ENCODE data around the gene ARPC3.
"Not testable (repeated sequence)": the region's sequence is repeated elsewhere in the genome, so short reads cannot be mapped to it uniquely, and the experiment has no call there.

The ARPC3 gene

DNA sequence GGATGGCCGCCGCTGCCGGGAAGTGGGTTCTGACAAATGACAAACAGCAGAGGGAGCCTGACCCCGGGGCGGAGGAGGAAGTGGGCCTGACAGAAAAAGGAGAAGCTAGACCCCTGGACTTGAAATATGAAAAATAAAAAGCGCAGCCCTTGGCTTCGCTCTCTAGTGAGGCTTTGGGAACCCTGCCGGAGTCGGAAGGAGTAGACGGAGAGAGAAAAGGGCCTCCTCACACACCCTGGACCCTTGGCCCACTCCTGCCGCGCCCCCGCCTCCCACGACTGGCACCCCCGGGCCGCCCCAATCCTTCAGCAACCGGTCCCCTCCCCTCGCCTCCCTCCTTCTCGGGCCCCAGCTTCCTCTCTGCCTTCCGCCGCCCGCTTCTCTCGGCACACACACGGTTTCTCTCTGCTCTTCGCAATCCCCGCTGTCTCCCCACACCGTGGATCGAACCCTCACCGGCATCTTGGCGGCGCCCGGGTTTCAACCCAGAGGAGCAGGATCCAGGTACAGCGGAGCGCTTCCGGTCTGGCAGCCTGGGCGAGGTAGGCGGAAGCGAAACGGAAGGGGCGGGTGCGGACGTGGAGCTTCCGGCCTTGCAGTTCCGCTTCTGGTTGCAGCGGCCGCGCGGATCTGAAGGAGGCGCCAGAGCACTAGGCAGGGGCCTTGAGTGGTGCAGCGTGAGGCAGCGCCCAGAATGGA lies at the start of gene ARPC3:
TSS of gene ARPC3 (minus strand) at position 539 of the 699 bp plus-strand sequence. CDS start at position 462, 77 bp downstream.
- peak; percentile 87 for FAIRE-seq

DNA sequence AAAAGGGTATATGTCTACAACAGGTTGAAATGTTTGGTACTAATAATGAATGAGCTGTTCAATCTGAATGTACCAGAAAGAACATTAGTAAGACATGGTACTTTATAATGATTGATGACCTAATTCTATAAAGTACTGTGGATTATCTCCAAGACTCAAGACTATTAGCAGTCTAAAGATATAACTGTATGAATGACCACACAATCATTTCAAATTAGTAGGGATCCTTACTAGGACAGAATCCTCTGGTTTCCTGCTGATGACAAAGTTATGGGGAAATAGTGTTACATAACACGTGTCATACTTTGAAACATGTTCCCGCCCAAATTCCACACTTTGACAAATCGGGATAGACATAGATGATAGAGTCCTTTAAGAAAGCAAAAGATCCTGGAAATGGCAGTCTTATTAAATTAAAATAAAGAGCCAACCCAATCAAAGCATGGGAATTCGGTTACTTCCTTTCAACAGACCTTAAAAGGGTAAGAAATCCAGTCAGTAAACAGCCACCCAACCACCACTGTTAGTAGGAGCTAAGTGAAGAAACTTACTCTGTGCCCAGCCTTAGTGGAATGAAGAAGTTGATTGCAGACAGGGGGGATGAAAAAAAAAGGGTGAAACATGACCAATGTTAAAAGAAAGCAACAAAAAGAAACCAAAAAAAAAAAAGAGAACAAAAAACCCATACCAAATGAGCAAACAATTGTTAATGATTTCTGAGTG lies 49.0 kb upstream of the ARPC3 start:
- no peak for FAIRE-seq

DNA sequence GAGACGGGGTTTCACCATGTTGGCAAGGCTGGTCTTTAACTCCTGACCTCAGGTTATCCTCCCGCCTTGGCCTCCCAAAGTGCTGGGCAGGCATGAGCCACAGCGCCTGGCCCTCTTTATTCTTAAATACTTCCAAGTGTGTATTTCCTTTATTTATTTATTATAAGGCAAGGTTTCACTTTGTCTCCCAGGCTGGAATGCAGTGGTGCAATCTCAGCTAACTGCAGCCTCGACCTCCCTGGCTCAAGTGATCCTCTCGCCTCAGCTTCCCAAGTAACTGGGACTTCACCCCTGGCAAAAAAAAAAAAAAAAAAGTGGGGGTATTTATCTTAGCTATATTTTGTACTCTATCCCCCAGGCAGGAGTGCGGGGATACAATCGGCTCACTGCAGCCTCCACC lies 25.3 kb upstream of the ARPC3 start:
- FAIRE-seq = no peak

DNA sequence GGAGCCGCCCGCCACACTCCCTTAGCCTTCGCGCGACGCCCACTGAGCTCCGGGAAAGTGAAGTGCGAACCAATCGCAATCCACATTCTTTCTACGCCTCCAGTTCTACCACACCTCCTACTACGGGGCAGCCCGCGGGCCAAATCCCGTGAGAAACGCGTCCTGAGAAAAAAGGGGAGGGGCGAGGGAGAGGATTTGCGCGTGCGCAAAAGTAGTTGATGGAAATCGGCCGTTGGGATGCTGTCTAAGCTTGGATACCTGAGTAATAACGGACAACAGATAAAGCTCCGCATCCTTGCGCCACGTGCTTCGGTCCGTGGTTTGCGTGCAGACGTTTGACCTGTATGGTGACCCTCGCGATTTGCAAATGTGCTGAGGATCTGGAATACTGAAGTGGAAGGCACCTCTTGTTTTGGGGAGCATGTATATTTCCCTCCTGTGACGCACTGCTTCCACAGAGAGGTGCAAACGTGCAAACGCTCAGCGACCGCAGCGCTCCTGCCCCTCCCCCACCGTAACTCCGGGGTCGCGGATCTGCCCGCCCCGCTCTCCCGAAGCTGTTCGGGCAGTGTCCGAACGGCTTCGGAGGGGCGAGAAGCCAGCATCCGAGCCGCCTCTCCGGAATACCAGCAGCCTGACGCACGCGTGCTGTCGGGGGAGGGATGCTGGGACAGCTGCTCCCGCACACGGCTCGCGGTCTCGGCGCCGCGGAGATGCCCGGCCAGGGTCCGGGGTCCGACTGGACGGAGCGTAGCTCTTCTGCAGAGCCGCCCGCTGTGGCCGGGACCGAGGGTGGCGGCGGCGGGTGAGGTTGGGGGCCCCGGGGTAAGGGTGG lies 18.3 kb upstream of the ARPC3 start, which contains the start of the genes FAM216A and GPN3:
TSS of gene FAM216A (plus strand) at position 632 of the 835 bp plus-strand sequence. CDS start at position 663, 31 bp downstream.
TSS of gene GPN3 (minus strand) at position 44 of the 835 bp plus-strand sequence. CDS start 54 bp downstream, outside the sequence.
- peak; percentile 97 for FAIRE-seq

DNA sequence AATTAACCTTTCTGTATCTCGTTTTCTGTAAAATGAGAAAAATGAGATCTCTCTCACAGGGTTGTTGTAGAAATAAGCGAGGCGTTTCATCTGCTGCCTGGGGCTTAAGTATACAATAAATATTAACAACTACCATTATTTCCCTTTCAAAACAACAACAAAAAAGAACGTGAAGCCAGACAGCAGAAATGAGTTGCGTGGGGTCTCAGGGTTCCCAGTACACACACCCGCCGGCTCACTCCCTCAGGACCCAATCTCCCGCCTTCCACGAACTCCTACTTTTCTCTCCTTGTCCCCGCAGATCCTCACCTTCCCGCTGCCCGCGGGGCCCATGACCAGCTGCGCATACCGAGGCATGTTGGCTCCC lies 17.7 kb upstream of the ARPC3 start:
- FAIRE-seq = no peak

DNA sequence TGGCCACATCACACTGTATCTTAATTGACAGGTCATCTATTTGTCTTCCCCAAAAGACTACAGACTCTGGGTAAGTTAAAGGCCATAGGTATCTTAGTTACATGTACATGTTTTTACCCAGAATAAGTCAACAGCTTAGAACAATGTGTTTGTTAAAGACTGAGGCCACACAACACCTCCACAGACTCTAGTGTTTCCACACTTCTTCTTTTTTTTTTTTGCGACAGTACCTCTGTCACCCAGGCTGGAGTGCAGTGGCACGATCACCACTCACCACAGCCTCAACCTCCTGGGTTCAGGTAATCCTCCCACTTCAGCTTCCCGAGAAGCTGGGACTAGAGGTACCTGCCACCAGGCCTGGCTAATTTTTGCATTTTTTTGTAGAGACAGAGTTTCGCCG lies 16.7 kb upstream of the ARPC3 start:
- FAIRE-seq = no peak

DNA sequence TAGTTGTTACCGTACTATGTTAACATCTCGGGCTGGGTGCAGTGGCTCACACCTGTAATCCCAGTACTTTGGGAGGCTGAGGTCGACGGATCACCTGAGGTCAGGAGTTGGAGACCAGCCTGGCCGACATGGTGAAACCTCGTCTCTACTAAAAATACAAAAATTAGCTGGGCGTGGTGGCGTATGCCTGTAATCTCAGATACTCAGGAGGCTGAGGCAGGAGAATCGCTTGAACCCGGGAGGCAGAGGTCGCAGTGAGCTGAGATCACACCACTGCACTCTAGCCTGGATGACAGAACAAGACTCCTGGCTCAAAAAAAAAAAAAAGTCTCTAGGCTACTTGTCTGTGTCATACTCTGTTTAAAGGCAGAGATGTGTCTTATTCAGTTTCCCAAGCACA lies 15.6 kb upstream of the ARPC3 start:
- not testable (repeated sequence) for FAIRE-seq

DNA sequence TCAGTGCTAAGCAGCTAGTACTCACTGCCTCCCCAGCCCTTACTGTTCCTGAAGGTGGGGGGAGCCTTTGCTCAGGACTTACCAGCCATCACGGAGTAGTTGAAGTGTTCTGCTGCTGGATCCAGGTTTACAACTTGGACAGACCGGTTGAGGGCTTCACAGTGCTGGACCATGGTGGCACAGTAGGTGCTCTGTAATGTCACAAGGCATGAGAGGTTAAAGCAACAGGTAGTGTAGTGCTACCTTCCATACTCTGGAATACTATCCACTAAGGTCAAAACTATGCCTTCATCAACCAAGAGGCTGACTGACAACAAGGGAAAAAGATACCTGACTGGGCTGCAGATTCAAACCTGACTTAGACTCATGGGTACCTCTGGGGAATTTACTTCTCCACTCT lies 14.9 kb upstream of the ARPC3 start:
- no peak for FAIRE-seq

DNA sequence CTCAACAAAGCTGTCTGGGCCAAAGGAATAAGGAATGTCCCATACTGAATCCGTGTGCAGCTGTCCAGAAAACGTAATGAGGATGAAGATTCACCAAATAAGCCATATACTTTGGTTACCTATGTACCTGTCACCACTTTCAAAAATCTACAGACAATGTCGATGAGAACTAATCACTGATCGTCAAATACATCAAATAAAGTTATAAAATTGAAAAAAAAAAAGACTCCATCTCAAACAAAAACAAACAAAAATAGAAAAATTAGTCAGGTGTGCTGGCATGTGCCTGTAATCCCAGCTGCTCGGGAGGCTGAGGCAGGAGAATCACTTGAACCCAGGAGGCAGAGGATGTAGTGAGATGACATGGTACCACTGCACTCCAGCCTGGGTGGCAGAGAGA lies 11.1 kb upstream of the ARPC3 start:
- not testable (repeated sequence) for FAIRE-seq

DNA sequence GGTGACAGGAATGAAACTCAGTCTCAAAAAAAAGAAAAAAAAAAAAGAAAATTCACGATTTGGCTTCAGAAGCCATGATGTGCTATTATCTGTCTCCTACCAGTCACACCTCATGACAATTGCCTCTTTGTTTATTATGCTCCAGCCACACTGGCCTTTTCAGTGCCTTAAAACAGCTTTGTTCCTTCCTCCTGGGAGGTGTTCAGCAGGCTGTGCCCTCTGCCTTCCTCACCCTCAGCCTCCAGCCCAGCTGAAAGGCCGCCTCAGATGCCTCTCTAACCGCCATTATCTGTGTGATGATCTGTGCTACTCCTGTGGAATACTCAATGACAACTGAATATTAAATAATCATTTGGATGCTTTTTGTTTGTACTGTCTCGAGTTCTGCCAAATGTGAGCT lies 8.6 kb upstream of the ARPC3 start:
- FAIRE-seq = no peak

DNA sequence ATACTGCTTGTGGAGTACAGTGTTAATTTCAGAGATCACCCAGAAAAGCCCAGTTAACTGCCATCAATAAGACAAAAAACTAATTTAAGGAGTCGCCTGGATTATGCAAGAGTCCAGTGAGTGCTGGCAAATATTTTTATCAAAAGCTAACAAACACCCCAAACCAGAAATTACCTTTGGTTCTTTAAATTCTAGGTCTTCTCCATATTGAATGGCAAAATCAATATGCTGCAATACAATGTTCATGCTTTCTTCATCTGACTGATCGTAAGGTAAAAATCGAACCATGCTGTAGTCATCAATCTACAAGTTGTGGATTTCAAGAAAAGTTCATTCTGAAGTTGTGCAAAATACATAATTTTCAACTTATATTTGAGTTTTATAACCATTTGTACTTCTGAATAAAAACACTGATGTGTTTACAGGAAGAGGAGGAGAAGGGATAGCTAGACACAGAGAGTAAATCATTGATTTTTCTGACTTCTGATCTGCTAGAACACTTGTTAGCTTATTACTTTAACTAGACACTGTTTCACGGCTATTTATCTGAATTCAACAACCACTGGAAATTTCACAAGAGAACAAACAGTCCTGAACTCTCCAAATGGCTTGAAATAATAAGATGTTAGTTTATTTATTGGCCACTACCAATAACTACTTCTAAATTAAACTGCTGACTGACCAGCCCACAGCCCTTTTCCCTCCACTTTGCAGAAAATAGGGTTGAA lies 3.6 kb upstream of the ARPC3 start:
- no peak for FAIRE-seq

DNA sequence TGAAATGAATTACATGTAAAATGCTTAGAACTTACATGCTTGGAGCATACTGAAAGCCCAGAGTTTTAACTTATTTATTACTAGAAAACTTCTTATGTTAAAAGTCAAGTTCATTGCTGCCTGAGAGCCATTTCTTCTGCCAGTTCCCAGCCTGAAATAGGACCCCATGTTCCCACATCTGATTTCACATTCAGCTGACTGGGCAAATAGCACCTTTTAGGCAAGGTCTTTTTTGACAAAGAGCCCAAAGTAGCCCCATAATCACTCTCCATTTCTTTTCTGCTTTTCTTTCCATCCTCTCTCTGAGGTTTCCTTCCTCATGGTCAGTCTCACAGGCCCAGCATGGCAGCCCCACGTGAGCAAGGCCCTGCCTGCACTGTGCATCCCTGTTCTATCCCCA lies 1.1 kb upstream of the ARPC3 start:
- FAIRE-seq = no peak

DNA sequence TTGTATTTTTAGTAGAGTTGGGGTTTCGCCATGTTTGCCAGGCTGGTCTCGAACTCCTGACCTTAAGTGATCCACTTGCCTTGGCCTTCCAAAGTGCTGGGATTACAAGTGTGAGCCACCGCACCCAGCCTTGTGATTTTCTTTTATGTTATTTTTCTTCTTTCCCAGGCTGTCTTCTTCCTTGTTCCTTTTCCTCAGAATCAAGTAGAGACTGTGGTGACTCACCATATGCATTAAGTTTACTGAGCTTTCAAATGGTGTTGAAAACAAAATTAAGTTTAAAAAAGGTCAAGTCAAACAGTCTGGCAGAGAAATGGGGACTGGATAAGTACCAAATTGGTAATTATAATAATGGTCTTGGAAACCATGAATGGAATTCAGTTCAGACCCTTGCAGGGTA lies 5.7 kb downstream of the ARPC3 start:
- FAIRE-seq = no peak

DNA sequence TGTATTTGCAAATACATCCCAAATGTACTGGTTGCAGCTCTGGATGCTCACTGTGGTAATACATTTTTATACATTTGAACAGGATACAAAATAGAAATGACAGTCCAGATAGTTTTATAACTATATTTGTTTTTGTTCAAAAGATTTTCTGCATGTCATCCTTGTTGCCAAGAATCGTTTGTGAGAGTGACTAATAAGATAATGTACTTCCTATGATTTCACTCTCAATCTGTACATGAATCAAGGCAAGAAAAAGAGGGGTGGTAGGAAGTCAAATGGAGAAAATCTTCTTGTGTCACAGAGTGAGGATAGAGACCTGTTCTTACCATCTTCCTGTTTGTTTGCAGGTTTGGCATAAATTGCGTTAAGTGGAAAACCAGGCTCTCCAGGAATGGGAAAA lies 13.9 kb downstream of the ARPC3 start:
- no peak for FAIRE-seq

DNA sequence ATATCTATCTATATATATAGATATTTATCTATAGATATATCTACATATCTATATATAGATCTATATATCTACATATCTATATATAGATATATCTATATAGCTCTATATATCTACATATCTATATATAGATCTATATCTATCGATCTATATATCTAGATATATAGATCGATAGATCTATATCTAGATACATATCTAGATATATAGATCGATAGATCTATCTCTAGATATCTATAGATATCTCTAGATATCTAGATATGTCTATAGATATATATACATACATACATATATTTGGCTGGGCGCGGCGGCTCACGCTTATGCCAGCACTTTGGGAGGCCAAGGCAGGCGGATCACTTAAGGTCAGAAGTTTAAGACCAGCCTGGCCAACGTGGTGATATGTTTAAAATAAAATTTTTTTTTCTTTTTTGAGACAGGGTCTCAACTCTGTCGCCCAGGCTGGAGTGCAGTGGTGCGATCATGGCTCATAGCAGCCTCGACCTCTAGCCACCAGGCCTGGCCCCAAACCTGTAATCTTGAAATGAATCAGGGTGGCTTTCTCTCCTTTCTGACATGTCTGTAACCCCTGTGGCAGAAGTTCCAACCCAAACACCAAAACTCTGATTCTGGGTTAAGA lies 18.1 kb downstream of the ARPC3 start:
- FAIRE-seq = no peak

DNA sequence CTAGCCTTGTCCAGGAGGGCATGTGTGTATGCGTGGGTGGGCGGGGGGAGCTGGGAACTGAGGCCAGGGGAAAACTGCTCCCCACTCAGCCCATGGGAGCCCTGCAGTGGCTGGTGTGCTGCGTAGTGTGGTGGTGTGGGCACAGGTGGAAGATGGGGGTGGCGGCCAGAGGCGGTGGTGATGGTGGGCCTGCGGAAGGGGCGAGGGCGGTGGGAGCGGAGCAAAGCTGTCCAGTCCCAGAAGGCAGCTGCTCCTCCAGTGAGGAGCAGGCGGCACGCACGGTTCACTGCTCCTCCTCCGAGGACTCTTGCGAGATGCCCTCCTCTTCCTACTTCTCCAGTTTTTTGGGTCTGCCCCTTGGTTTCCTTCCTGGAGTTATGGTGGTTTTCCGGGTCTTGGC lies 20.5 kb downstream of the ARPC3 start:
- not testable (repeated sequence) for FAIRE-seq

DNA sequence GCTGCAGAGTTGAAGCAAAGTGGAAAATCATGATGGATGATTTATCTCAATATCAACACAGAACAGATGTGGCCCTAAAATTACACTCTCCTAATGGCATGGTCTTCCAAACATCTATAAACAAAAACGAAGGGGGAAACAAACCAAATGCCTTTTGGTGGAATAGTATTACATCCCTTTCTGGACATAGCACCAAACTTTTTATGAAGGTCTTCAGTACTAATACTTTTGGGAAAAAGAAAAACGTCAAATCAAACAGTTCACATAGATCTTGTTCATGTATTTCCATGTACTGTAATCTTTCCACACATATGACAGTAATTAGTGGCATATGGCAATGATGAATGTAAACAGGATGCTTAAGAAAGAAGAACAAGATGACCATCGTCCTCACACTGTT lies 23.7 kb downstream of the ARPC3 start:
- FAIRE-seq = no peak

DNA sequence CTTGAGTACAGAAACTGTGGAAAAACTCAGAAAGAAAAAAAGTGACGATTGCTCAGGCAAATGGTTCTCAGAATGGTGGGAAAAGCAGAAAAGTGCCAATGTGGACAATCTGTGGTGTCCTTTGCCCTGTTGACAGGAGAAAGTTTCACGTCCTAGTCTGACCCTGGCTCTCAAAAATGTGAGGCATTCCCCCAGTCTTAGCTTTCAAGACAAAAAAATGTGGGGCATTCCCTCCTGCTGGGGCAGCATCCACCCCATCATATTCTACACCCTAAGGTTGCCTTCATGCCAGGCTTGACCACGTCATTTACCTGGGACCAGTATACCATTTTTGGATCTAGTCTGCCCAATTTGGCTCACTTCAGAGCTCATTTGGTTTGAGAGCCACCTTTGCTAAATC lies 25.9 kb downstream of the ARPC3 start:
- FAIRE-seq = no peak

DNA sequence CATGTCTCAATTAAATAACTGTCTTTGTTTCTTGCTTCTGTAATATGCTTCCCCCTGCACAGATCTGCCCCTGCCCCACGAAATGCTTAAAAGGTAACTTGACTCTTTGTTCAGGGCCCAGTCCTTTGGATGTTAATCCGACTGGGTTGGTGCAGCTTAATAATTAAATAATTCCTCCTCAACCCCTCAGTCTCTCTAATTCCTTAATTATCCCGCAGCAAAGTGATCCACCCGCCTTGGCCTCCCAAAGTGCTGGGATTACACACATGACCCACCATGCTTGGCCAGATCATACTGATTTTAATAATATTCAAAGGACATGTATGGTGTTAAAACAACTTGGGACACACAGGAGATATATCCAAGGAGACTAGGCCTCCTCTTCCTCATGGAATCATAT lies 28.4 kb downstream of the ARPC3 start:
- FAIRE-seq = no peak

DNA sequence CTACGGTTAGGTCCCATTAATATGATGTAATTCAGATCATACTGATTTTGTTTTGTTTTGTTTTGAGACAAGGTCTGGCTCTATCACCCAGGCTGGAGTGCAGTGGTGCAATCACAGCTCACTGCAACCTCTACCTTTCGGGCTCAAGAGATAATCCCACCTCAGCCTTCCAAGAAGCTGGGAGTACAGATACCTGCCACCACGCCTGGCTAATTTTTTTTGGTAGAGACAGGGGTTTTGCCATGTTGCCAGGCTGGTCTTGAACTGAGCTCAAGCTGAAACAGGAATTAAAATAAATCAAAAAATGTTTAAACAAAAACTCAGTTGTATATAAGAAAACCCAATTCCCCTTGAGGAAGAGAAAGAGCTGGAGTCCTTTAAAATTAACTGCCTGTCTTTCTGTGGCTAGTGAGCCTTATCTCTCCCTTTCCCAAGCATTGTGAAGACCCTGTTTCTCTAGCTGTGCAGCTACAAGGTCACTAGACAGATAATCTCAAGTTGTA lies 28.9 kb downstream of the ARPC3 start:
- no peak for FAIRE-seq

DNA sequence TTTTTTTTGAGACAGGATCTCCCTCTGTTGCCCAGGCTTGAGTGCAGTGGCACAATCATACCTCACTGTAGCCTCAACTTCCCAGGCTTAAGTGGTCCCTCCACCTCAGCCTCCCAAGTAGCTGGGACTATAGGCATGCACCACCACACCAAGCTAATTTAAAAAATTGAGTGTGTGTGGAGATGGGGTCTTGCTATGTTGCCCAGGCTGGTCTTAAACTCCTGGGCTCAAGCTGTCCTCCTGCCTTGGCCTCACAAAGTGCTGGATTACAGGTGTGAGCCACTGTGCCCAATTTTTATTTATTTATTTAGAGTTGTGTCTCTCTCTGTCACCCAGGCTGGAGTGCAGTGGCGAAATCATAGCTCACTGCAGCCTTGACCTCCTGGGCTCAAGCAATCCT lies 29.5 kb downstream of the ARPC3 start:
- FAIRE-seq = not testable (repeated sequence)

DNA sequence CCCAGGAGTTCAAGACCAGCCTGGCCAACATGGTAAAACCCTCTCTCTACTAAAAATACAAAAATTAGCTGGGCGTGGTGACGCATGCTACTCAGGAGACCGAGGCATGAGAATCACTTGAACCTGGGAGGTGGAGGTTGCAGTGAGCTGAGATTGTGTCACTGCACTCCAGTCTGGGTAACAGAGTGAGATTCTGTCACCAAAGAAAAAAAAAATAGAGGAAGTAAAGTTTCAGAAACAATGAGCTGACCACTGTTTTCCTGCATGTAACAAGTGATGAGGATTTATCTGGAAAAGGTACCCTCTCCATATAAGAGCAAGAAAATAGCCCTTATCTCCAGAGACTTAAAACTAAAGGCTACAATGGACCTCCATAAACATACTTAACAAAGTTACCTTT lies 33.0 kb downstream of the ARPC3 start:
- FAIRE-seq = not testable (repeated sequence)
